ENCODE results near the gene ALDH1L1. TPM values are rescaled to one million over a fixed set of nuclear protein-coding genes. Genes with fewer than 3 reads are reported as not detected.

Gene ALDH1L1
- total and polyA plus RNA-seq, 2 of the 4 experiments (the other 2 are of a cell fraction), result not detected

- dilution Hi-C loops (cut with HindIII; ENCODE audit: low sequenced_read_pairs, unreplicated experiment) (no loop called here), in situ Hi-C loops (cut with MboI; ENCODE audit: low sequenced_read_pairs) (no loop called here), intact Hi-C loops (cut with micrococcal nuclease) (no loop called here)
- no peaks in the 10 kb centered on the region for H4K20me1 ChIP-seq (ENCODE audit: insufficient read depth, low read length)
- H3K4me2 ChIP-seq (ENCODE audit: low read depth, low read length), result no peak overlapping the region
- WGBS, 2 experiments (ENCODE audit: extremely low coverage in 2 of 2, insufficient read length in 1 of 2), result 97% methylated on average over 4 of the region's 16 CpGs; no CpG with 5 or more reads in 1 of the 2 experiments
- no peak overlapping the region for H3K27ac ChIP-seq (ENCODE audit: insufficient read depth, low read length)
- H2BK15ac ChIP-seq (ENCODE audit: low read depth, low read length), result no peak overlapping the region
- no peaks in the 10 kb centered on the region for H3K36me3 ChIP-seq (ENCODE audit: control insufficient read depth, insufficient read depth, low read length)
- no TSS peak for BruUV-seq (replicated peaks)
- CTCF ChIA-PET, result no interaction called here
- no peak overlapping the region for H3K14ac ChIP-seq (replicated peaks; ENCODE audit: low read depth, low read length)
- H3K27me3 ChIP-seq (ENCODE audit: control insufficient read depth, insufficient read depth, low read length), result peaks cover 53% of the 10 kb centered on the region
- DNase-seq (peak; percentile 9), ATAC-seq (ENCODE audit: low read depth) (no peak)
- H3K23ac ChIP-seq (ENCODE audit: low read depth, low read length), result no peak overlapping the region
- no peaks in the 10 kb centered on the region for H3K79me1 ChIP-seq (ENCODE audit: low read depth in 1 of 2, low read length in 2 of 2)
- H3K18ac ChIP-seq (ENCODE audit: low read depth, low read length), result no peak overlapping the region
- no peak overlapping the region for H3K9ac ChIP-seq (ENCODE audit: low read depth, low read length)
- no peak overlapping the region for H3K4me3 ChIP-seq (ENCODE audit: insufficient read depth, low read depth, low read length)
- no peak overlapping the region for H3K56ac ChIP-seq (ENCODE audit: extremely low read depth, insufficient read depth, low read length)
- no peak overlapping the region for H2BK120ac ChIP-seq (ENCODE audit: low read depth, low read length)
- no peaks in the 10 kb centered on the region for H3K9me3 ChIP-seq (ENCODE audit: control insufficient read depth, insufficient read depth, low read length)
- no peak overlapping the region for H2BK5ac ChIP-seq (ENCODE audit: low read depth, low read length, poor library complexity, severe bottlenecking)
- no peak overlapping the region for H4K91ac ChIP-seq (ENCODE audit: insufficient read depth, low read depth, low read length)
- no peak overlapping the region for H2AK5ac ChIP-seq (ENCODE audit: low read depth, low read length)
- H4K5ac ChIP-seq (ENCODE audit: low read depth, low read length), result no peak overlapping the region
- no peak overlapping the region for H4K8ac ChIP-seq (ENCODE audit: low read depth in 2 of 2, low read length in 2 of 2)
- H3K4me1 ChIP-seq (ENCODE audit: control insufficient read depth, insufficient read depth, low read length), result no peaks in the 10 kb centered on the region
- no peak overlapping the region for H2AFZ ChIP-seq (replicated peaks; ENCODE audit: low read length, poor library complexity)
- no peak overlapping the region for H3K4ac ChIP-seq (ENCODE audit: low read depth, low read length)
- no peaks in the 10 kb centered on the region for H3K9me1 ChIP-seq (ENCODE audit: insufficient read depth, low read length)
- POLR2A ChIA-PET (ENCODE audit: unreplicated experiment), result no interaction called here
- no peak overlapping the region for H2AK9ac ChIP-seq (replicated peaks; ENCODE audit: low read depth, low read length, poor library complexity)
- H2BK20ac ChIP-seq (ENCODE audit: low read depth, low read length), result no peak overlapping the region
- no peak for TF ChIP-seq MAZ (IDR thresholded peaks at IDR 0.05; ENCODE audit: borderline replicate concordance, low read depth, low read length)
- TF ChIP-seq POLR2A (IDR thresholded peaks at IDR 0.05; ENCODE audit: low read depth, low read length), result no peak
- no peak for TF ChIP-seq FOS (IDR thresholded peaks at IDR 0.05; ENCODE audit: low read depth, low read length)
- TF ChIP-seq BHLHE40 (IDR thresholded peaks at IDR 0.05; ENCODE audit: low read depth, low read length), result no peak
- no peak for TF ChIP-seq USF2 (IDR thresholded peaks at IDR 0.05; ENCODE audit: low read depth, low read length)
- no peak for TF ChIP-seq RAD21 (IDR thresholded peaks at IDR 0.05; ENCODE audit: low read length)
- TF ChIP-seq RCOR1 (IDR thresholded peaks at IDR 0.05; ENCODE audit: insufficient replicate concordance, low read length), result no peak
- TF ChIP-seq RFX5 (IDR thresholded peaks at IDR 0.05; ENCODE audit: low read depth, low read length), result no peak
Observed at GRCh38 chr3:126129398-126129891, 50.9 kb downstream of the ALDH1L1 start.
